NCI-H1105 (cell line): ENCODE results near the gene CMTM4.
"Not testable (repeated sequence)": the region's sequence is repeated elsewhere in the genome, so short reads cannot be mapped to it uniquely, and the experiment has no call there.

Source experiments
- DNase-seq: peaks from one replicate; lab custom pipeline; 2025; lab: John Stamatoyannopoulos, UW

Gene CMTM4

DNA sequence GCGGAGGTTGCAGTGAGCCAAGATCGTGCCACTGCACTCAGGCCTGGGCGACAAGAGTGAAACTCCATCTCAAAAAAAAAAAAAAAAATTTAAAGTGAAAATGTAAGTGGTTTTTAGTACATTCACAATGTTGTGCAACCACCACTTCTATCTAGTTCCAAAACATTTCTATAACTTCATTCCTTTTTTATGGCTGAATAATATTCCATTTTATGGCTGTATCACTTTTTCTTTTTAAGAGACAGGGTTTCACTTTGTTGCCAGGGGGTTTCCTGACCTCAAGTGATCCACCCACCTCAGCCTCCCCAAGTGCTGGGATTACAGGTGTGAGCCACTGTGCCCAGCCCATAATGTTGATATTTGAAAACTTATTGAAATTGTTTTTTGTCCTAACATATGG is 103.7 kb downstream of the CMTM4 start:
- no peak for DNase-seq

DNA sequence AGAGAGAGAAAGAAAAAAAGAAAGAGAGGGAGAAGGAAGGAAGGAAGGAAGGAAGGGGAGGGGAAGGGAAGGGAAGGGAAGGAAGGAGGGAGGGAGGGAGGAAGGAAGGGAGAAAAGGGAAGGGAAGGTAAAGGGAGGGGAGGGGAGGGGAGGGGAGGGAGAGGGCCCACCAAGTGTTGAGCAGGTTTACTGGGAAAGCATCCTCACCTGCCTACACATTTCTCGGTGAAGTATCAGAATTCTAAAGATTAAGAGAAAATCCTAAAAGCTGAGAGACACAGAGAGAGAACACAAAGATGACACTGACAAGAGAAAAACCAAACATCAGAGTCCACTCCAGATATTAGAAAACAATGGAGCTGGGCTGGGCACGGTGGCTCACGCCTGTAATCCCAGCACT is 104.3 kb downstream of the CMTM4 start:
- no peak for DNase-seq

DNA sequence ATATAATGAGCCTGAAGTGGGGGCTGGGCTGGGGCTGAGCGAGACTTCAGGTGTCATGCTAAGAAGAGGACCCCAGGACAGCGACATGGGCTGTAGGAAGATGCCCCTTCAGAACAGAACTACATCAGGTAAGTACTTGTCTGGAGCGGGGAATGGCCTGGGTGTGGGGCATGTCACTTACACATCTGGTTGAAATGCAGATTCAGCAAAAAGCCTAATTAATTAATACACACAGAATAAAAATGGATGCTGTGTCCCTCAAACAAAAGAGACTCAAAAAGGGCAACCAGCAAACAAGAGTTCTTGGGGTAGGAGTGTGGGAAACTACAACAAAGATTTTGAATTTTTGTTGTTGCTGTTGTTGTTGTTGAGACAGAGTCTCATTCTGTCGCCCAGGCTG is 105.5 kb downstream of the CMTM4 start:
- DNase-seq, result no peak

DNA sequence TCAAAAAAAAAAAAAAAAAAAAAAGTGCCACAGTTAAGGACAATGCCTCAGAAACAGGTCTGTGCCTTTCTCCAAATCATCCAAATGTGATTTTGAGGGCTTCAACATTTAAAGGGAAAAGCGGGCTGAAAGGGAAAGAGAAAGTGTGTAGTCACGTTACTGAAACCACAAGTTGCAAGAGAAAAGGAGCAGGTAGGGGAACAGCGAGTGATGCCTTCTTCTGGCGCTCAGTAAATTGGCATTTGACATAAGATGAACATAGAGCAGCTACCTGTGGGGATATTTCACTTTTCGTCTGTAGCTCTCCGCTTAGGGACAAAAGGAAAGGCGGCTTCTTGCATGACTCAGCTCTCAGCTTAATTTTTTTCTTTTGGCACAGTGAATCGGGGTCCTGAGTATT is 106.2 kb downstream of the CMTM4 start:
- DNase-seq, result no peak

DNA sequence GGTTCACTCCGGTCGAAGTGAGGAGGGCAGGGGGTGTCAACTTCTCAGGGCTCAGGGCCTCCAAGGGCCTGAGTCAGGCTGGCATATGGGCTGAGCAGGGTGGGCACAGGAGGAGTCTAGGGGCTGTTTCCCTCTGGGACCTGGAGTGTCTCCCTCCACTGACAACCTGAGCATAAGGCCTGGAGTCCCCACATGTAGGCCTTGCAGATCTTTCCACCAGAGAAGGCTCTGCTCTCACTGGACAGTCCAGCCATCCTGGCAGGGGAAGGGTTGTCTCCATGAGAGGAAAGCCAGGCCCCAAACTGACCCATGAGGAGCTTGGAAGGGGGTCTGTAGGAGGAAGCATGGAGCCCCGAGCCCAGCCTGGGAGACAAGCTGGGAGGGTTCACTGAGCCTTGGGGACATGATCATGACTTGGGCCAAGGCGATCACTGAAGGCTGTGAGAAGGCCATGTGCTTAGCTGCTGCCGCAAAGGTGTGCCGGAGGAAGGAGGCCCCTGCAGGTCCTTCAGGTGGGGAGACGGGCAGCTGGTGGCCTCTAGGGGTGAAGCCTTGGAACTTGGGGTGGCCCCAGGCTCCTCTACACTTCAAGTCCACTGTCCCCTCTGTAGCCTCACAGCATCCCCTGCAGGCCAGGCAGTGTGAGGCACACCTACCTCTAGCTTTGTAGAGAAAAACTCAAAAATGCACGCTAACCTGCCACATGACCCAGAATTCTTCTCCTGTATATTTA is 107.4 kb downstream of the CMTM4 start:
- DNase-seq, result no peak

DNA sequence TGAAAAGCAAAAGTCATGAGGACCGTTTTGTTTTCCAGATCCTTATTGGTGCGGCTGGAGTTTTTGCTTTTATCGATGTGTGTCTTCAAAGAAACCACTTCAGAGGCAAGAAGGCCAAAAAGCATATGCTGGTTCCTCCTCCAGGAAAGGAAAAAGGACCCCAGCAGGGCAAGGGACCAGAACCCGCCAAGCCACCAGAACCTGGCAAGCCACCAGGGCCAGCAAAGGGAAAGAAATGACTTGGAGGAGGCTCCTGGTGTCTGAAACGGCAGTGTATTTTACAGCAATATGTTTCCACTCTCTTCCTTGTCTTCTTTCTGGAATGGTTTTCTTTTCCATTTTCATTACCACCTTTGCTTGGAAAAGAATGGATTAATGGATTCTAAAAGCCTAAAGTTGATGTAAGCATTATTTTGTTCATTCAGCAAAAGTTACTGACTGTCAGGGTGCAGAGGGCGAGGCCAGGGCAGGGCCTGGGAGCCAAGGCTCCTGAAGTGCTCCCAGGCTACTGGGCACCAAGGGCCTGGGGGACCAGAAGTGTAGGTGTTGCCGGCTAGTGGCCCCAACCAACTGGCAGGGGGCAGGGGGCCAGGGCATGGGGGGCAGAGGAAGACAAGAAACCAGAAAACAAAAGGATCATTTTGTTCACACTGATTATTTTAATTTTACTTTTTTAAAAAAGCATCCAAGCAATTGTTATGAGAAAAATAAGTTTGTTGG is 108.5 kb downstream of the CMTM4 start:
- DNase-seq, result no peak

DNA sequence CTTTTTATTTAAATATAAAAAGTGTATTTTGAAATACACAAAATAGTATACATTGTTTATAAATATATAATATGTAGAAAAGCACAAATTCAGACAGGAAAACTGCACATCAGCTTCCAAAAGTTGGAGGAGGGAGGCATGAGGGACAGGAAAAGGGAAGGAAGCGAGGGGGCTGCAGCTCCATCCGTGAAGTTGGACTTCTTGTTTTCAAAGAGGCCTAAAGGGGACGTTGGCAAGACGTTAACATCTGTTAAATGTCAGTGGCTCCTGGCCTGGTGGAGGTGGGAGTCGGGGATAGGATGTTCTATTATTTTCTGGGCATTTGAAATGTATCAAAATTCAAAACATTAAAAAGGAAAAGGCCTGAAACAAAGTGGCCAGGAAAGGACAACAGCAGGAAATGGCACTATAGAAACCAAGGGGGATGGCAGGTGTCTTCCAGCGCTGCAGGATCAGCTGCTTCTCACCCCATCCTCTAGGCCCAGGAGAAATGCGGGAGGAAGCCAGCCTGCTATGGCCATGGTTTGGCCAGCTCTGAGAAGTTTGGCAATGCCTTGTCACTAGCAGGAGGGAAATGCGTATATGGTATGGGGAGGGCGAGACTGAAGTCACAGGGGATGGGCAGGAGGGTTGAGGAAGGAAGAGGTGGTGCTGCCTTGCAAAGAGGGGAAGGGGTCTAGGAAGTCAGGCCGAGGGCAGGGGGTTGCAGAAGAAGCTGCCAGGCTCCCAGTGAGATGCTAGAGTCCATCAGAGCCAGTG is 110.9 kb downstream of the CMTM4 start:
- DNase-seq, result no peak

DNA sequence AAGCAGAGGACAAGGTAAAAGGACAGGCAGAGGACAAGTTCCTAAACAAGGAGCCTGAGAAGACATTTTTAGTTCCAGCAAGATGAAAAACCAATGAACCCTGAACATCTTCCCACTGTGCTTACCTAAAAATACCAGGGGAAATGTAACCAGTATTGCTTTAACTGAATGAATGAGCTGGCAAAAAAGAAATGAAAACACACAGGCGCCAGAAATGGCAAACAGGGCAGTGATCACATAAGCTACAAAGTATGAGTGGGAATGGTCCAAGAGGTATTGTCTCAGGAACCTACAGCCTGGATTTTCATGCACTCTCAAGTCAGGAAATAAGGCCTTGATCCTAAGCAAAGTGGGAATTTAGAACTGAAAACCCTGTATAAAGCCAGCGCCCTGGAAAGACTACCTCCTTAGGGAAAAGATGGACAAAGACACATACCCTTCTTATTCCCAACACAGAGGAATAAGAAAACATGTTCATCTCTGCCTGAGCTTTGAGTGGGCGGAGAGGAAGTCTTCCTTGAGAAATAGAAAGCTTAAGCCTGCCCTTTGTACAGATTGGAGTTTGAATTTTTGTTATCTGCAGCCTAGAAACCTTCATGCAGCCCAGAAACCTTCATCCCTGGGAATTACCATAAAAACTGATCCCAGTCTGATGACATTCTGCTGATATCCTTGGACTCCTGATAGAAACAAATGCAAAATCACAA is 115.1 kb downstream of the CMTM4 start:
- DNase-seq, result no peak

DNA sequence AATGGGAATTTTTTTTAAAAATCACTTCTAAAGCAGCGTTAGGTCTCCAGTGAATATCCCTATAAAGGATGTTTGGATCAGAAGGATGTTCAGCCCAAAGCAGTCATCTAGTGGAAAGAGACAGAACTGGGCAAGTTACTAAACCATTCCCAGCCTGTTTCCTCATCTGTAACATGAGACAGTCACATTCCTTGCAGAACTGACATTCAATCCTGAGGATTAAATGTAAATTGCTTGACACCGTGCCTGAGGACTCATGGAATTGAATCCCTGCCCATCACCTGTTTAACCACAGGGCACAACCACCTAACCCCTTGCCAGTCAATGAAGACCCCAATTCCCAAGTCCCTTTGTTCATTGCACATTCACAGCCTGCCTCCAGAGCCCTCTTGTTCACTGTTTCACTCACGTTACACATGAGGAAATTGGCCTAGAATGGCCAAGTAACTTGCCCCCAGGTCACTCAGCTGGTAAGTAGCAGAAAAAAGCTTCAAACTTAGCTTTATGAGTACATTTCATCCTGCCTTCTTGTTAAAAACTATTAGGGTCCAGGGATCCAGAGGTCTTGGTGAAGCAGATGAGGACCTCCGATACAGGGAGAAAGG is 115.8 kb downstream of the CMTM4 start:
- DNase-seq, result no peak

DNA sequence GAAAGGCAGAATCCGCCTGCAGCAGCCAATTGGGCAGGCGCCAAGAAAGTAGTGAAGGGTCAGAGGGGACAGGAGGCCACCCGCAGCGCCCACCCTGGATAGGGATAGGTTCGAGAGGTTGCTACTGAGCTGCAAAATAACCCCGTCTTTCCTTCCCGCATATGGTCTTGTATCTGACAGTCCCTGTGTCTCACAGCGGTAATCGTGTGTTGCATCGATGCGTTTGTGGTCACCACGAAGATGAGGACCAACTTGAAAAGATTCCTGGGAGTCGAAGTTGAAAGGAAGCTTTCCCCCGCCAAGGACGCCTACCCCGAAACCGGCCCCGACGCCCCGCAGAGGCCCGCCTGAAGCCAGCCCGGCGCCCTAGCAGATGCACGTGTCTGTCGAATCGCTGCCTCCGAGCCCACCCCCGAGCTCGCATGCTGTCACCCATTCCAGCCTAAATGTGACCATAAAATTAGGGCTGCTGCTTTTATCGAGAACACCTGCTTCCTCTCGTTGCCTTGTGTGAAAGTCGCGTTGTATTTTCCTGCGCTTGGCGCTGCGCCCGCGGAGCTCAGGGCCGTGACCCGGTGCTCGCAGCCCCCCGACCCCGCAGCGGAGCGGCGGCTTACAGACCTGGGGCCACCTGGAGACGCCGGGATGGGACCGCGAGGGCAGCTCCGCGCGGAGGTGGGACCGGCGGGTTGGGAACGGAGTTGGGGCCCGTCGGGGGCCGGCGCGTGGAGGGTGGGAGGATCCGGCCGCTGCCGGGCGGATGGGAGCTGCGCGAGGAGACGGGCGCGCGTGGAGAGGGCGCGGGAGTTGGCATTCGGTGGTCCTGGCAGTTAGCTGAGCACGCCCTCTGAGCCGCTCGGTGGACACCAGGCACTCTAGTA is 117.7 kb downstream of the CMTM4 start, which contains the start of gene CMTM2:
TSS of gene CMTM2 (plus strand) at position 813 of the 881 bp plus-strand sequence. CDS start 145 bp downstream, outside the sequence.
- no peak for DNase-seq

DNA sequence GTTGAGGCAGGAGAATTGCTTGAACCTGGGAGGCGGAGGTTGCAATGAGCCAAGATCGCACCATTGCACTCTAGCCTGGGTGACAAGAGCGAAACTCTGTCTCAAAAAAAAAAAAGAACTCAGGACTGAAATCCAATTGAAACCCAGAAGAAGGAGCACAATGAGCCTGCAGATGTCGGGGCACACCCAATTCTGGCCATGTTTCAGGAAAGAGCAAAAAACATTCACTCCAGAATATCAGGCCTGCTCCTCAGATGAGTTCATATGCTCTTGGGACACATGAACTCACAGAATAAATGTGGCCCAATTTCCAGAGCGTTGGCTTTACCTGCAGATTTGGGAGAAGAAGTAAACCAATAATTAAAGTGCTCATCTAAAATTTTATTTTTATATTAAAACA is 120.2 kb downstream of the CMTM4 start:
- DNase-seq, result no peak

DNA sequence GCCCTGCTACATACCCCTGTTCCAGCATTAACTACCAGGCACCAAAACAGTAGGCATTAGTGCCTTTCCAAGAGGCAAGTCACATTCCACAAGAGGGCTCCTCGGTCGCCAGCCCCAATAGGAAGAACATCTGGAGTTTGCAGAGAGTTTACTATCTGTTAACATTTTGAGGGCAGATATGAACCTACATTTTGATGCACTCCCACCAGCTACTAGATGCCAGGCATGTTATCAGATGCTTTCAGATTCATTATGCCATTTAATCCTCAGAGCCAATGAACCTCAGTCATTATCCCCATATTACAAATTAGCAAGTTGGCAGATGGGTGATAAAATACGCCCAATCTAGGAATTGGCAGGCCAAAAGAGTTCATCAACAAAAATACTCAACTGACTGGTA is 121.5 kb downstream of the CMTM4 start:
- no peak for DNase-seq

DNA sequence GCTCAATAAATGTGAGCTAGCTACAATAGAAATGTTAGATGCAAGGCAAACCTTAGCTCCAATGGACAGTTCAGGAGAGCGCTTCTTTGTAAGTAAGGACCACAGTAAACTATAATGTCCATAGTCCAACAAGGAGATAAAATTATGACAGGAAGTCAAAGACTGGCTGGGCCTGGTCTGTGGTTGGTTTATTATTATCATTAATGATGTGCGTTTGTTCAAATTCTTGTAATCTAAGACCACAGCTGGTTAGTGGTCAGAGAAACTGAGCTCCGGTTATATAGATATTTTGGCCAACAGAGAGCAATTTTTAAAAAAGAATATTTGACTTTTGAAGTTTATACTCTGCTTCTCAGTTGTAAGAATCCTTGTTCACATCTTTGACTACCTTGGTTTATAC is 122.0 kb downstream of the CMTM4 start:
- no peak for DNase-seq

DNA sequence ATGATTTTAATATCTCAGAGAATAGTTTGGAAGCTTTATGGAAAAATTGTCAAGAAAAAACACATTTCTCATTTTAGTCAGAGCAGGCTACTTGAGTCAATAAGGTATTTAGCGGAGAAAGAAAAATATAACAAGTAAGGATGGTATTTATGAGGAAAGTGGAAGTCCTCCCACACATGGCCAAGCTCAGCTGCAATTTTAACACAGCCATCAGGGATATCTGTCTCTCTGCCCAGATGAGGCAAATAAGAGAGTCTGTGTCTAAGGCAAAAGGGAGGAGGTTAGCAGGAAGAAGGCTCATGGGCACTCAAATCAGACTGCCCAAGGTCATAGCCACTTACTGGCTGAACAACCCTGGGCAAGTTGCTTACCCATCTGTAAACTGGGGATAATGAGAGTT is 122.5 kb downstream of the CMTM4 start:
- no peak for DNase-seq

DNA sequence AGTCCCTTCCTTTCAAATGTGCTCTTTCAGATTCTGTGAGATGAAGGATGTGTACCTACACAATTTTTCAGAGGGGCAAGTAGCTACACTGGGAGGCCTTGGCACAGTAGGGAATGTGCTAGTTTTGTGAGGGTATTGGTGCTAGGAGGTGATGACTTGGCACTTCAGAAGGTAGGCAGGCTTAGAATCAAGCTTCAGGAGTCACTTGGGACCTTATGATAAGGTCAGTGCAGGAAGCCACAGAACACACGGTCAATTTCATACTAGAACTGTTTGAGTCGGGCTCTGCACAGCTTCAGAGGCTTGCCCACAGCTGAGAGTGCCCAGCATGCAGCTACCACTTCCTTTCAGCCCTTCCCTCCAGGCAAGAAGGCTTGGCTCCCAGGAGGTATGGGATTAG is 124.2 kb downstream of the CMTM4 start:
- DNase-seq, result no peak

DNA sequence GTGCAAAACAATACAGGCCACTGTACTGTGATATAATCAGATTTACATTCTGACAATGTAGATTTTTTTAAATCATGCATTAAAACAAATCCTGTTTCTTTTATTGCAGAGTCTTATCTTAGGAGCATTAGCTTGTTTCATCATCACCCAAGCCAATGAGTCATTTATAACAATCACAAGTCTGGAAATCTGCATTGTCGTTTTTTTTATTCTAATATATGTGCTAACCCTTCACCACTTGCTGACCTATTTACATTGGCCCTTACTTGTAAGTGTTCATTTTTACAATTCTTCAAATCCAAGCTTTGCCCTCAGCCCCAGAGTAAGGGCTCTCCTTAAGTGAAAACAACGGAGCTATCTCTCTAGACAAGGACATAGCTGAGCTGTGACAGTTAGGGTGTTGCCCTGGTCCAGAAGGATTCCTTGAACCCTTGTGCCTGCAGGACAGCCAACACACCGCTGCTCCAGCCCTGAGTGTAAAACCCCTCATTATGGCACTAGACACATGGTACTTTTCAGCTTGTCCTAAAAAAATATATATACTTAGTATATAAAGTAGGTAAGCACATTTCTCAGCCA is 126.6 kb downstream of the CMTM4 start:
- DNase-seq, result no peak

DNA sequence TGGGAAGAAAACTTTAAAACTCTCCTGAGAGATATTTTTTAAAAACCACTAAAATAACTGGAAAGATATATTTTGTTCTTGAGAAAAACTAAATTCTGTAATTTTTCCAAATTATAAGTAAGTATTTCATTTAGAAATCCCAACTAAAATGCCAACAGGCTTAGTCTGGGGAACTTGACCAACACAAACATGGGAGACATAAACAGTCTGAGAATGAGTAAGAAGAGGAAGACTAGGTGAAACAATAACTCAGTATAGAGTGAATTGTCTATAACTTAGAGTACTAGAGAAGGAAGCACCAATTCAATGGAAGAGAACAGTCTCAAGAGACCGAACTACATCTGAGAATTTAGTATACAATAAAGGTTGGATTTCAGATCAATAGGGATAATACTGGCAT is 127.4 kb downstream of the CMTM4 start:
- no peak for DNase-seq

DNA sequence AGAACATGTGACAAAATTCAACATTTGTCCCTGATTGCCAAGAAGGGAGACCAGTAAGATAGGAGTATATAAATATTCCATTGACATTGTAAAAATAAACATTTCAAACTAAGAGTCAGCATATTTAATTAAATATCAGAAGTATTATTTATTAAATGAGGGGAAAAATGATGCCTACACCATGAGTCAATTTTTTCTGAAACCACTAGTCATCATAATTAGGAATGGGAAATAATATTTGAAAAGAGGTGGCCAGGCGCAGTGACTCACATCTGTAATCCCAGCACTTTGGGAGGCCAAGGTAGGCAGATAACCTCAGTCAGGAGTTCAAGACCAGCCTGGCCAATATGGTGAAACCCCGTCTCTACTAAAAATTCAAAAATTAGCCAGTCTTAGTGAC is 128.2 kb downstream of the CMTM4 start:
- DNase-seq, result no peak

DNA sequence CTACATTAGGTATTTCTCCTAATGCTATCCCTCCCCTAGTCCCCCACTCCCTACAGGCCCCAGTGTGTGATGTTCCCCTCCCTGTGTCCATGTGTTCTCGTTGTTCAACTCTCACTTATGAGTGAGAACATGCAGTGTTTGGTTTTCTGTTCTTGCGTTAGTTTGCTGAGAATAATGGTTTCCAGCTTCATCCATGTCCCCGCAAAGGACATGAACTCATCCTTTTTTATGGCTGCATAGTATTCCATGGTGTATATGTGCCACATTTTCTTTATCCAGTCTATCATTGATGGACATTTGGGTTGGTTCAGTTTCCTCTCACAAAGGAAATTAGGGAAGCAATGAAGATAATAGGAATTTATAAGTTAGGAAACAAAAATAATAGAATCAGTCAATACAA is 129.3 kb downstream of the CMTM4 start:
- DNase-seq, result not testable (repeated sequence)
